WTC11 (cell line): ENCODE measurements around the gene CAP1. TPM values are rescaled to one million over a fixed set of nuclear protein-coding genes. Genes with fewer than 3 reads are reported as not detected.
A peak's percentile ranks its signal among the peaks of the same experiment; 100 is the strongest.

Source experiments
- ATF1 ChIP-seq: sonication (generic); formaldehyde crosslinking; IDR thresholded peaks from 2 replicates; pipeline ENCODE4 v1.8.1; 2023; ENCODE audit warnings: mild to moderate bottlenecking, moderate library complexity, missing genetic modification reagents
- ATF2 ChIP-seq: sonication (generic); formaldehyde crosslinking; IDR thresholded peaks from 2 replicates; pipeline ENCODE4 v1.8.1; 2022; ENCODE audit warnings: low read depth, missing genetic modification reagents, borderline replicate concordance
- ATF3 ChIP-seq: sonication (generic); formaldehyde crosslinking; conservative IDR thresholded peaks from 2 replicates; pipeline ENCODE4 v1.8.1; 2022; ENCODE audit warnings: mild to moderate bottlenecking, missing genetic modification reagents
- ERG ChIP-seq: fragments of 250-450 bp; sonication (Bioruptor Pico); IDR thresholded peaks from 2 replicates; pipeline ENCODE4 v1.8.0; 2021; ENCODE audit warnings: mild to moderate bottlenecking
- ETV6 ChIP-seq: sonication (generic); formaldehyde crosslinking; IDR thresholded peaks from 2 replicates; pipeline ENCODE4 v1.8.1; 2022; ENCODE audit warnings: mild to moderate bottlenecking, missing genetic modification reagents
- HMGXB4 ChIP-seq: sonication (generic); formaldehyde crosslinking; IDR thresholded peaks from 2 replicates; pipeline ENCODE4 v1.8.1; 2023; ENCODE audit warnings: mild to moderate bottlenecking, moderate library complexity, missing genetic modification reagents
- JUN ChIP-seq: sonication (generic); formaldehyde crosslinking; IDR thresholded peaks from 2 replicates; pipeline ENCODE4 v1.8.0; 2023; ENCODE audit warnings: mild to moderate bottlenecking, missing genetic modification reagents
- KAT7 ChIP-seq: sonication (generic); formaldehyde crosslinking; IDR thresholded peaks from 2 replicates; pipeline ENCODE4 v1.8.1; 2023; ENCODE audit warnings: missing genetic modification reagents, mild to moderate bottlenecking, borderline replicate concordance
- MAX ChIP-seq: sonication (generic); formaldehyde crosslinking; IDR thresholded peaks from 2 replicates; pipeline ENCODE4 v1.8.0; 2022; ENCODE audit warnings: mild to moderate bottlenecking, missing genetic modification reagents
- MYBL2 ChIP-seq: sonication (generic); formaldehyde crosslinking; IDR thresholded peaks from 2 replicates; pipeline ENCODE4 v1.8.1; 2023; ENCODE audit warnings: mild to moderate bottlenecking, moderate library complexity, missing genetic modification reagents
- NFATC4 ChIP-seq: fragments of 250-450 bp; sonication (Bioruptor Pico); IDR thresholded peaks from 2 replicates; pipeline ENCODE4 v1.9.0; 2021; ENCODE audit warnings: mild to moderate bottlenecking
- NFE2L1 ChIP-seq: sonication (generic); formaldehyde crosslinking; IDR thresholded peaks from 2 replicates; pipeline ENCODE4 v1.8.1; 2023; ENCODE audit warnings: missing genetic modification reagents
- NFYB ChIP-seq: sonication (generic); formaldehyde crosslinking; conservative IDR thresholded peaks from 2 replicates; pipeline ENCODE4 v1.8.0; 2022; ENCODE audit warnings: low read depth, missing genetic modification reagents
- NR2C2 ChIP-seq: sonication (generic); formaldehyde crosslinking; IDR thresholded peaks from 2 replicates; pipeline ENCODE4 v1.8.0; 2022; ENCODE audit warnings: mild to moderate bottlenecking, missing genetic modification reagents
- STAT6 ChIP-seq: sonication (generic); formaldehyde crosslinking; conservative IDR thresholded peaks from 2 replicates; pipeline ENCODE4 v1.8.1; 2023; ENCODE audit warnings: mild to moderate bottlenecking, low read depth, missing genetic modification reagents, moderate library complexity
- USF2 ChIP-seq: sonication (generic); formaldehyde crosslinking; IDR thresholded peaks from 2 replicates; pipeline ENCODE4 v1.8.1; 2023; ENCODE audit warnings: mild to moderate bottlenecking, missing genetic modification reagents, moderate library complexity
- ZBTB21 ChIP-seq: sonication (generic); formaldehyde crosslinking; IDR thresholded peaks from 2 replicates; pipeline ENCODE4 v1.8.1; 2023; ENCODE audit warnings: mild to moderate bottlenecking, missing genetic modification reagents, borderline replicate concordance
- ZNF232 ChIP-seq: sonication (generic); formaldehyde crosslinking; IDR thresholded peaks from 2 replicates; pipeline ENCODE4 v1.8.0; 2022; ENCODE audit warnings: mild to moderate bottlenecking, missing genetic modification reagents
- ZNF263 ChIP-seq: sonication (generic); formaldehyde crosslinking; IDR thresholded peaks from 2 replicates; pipeline ENCODE4 v1.8.1; 2022; ENCODE audit warnings: low read depth, mild to moderate bottlenecking, moderate library complexity, missing genetic modification reagents
- ZNF281 ChIP-seq: sonication (generic); formaldehyde crosslinking; IDR thresholded peaks from 2 replicates; pipeline ENCODE4 v1.8.0; 2023; ENCODE audit warnings: mild to moderate bottlenecking, missing genetic modification reagents
- ZNF416 ChIP-seq: fragments of 250-450 bp; sonication (Bioruptor Pico); IDR thresholded peaks from 2 replicates; pipeline ENCODE4 v1.9.0; 2021; ENCODE audit warnings: mild to moderate bottlenecking, inconsistent platforms
- ZNF423 ChIP-seq: fragments of 250-450 bp; sonication (Bioruptor Pico); IDR thresholded peaks from 2 replicates; pipeline ENCODE4 v2.1.2; 2022; ENCODE audit warnings: mild to moderate bottlenecking, moderate library complexity
- ZNF425 ChIP-seq: fragments of 250-450 bp; sonication (Bioruptor Pico); conservative IDR thresholded peaks from 2 replicates; pipeline ENCODE4 v1.9.0; 2021; ENCODE audit warnings: mild to moderate bottlenecking
- ZNF671 ChIP-seq: fragments of 250-450 bp; sonication (Bioruptor Pico); IDR thresholded peaks from 2 replicates; pipeline ENCODE4 v1.8.0; 2021; ENCODE audit warnings: mild to moderate bottlenecking
- total RNA-seq: library from RNA; stranded (reverse); gene quantifications from 3 replicates; pipeline ENCODE4 v1.2.3, GENCODE V29; 2021

Gene CAP1
- total RNA-seq, 1 experiment from 2014 or later = 304 TPM

- no peak for TF ChIP-seq ZNF263 (CRISPR knock-in tag)
- TF ChIP-seq MAX (CRISPR knock-in tag) = no peak
- no peak for TF ChIP-seq NFYB
- no peak for TF ChIP-seq NFATC4
- TF ChIP-seq ATF3 (CRISPR knock-in tag) = no peak
- peak; percentile 7; the same call in 1 of the 2 replicates for TF ChIP-seq MYBL2 (CRISPR knock-in tag)
- TF ChIP-seq STAT6 (CRISPR knock-in tag) = no peak
- TF ChIP-seq ZNF416 (CRISPR knock-in tag) = 0 out of 2 replicates have a peak, but pooled peaks have one; percentile 18
- peak; percentile 55; the same call in 1 of the 2 replicates for TF ChIP-seq ETV6 (CRISPR knock-in tag)
- TF ChIP-seq ZNF671 (CRISPR knock-in tag) = no peak
- TF ChIP-seq JUN (CRISPR knock-in tag) = no peak
- TF ChIP-seq USF2 (CRISPR knock-in tag) = peak; percentile 78
- TF ChIP-seq NFE2L1 (CRISPR knock-in tag) = no peak
- no peak; the same call in 1 of the 2 replicates for TF ChIP-seq HMGXB4 (CRISPR knock-in tag)
- no peak for TF ChIP-seq ATF1 (CRISPR knock-in tag)
- TF ChIP-seq ZBTB21 (CRISPR knock-in tag) = no peak
- 0 out of 2 replicates have a peak, but pooled peaks have one; percentile 38 for TF ChIP-seq ERG (CRISPR knock-in tag)
- no peak for TF ChIP-seq ATF2
- no peak for TF ChIP-seq ZNF232 (CRISPR knock-in tag)
- TF ChIP-seq NR2C2 (CRISPR knock-in tag) = 0 out of 2 replicates have a peak, but pooled peaks have one; percentile 25
- TF ChIP-seq KAT7 (CRISPR knock-in tag) = no peak; the same call in 1 of the 2 replicates
- TF ChIP-seq ZNF281 (CRISPR knock-in tag) = no peak
- TF ChIP-seq ZNF423 (CRISPR knock-in tag) = no peak
- no peak for TF ChIP-seq ZNF425 (CRISPR knock-in tag)
Observed at GRCh38 chr1:40040511-40041465, at the start of gene CAP1 (continued).
